Activated naive CD8-positive, alpha-beta T cell treated with anti-CD3 and anti-CD28 coated beads for 36 hours (primary cell): Measurements from ENCODE around the gene SYN1. TPM values are rescaled to one million over a fixed set of nuclear protein-coding genes. Genes with fewer than 3 reads are reported as not detected.

ENCODE experiments used
- DNase-seq: peaks from one replicate; pipeline ENCODE4 v3.0.0; 2021
- H3K27ac Mint-ChIP-seq: one replicate; pipeline ENCODE4 v1.8.0; 2022; ENCODE audit warnings: mild to moderate bottlenecking, moderate library complexity, mixed read lengths
- H3K27me3 Mint-ChIP-seq: one replicate; pipeline ENCODE4 v1.8.0; 2022; ENCODE audit warnings: mild to moderate bottlenecking, mixed read lengths
- H3K36me3 Mint-ChIP-seq: one replicate; pipeline ENCODE4 v1.8.0; 2021; ENCODE audit warnings: mild to moderate bottlenecking, mixed read lengths
- H3K4me1 Mint-ChIP-seq: one replicate; pipeline ENCODE4 v1.8.0; 2021; ENCODE audit warnings: mixed read lengths
- H3K4me3 Mint-ChIP-seq: one replicate; pipeline ENCODE4 v1.8.0; 2022; ENCODE audit warnings: mild to moderate bottlenecking, moderate library complexity, mixed read lengths
- H3K9me3 Mint-ChIP-seq: one replicate; pipeline ENCODE4 v1.8.0; 2022; ENCODE audit warnings: mixed read lengths
- total RNA-seq, 2 experiments: library from RNA; stranded (reverse); gene quantifications; one replicate each; pipeline ENCODE4 v1.2.3, GENCODE V29; 2021

SYN1 gene
- total RNA-seq, 2 experiments from 2014 or later: 0.91 to 1.4 TPM

DNA sequence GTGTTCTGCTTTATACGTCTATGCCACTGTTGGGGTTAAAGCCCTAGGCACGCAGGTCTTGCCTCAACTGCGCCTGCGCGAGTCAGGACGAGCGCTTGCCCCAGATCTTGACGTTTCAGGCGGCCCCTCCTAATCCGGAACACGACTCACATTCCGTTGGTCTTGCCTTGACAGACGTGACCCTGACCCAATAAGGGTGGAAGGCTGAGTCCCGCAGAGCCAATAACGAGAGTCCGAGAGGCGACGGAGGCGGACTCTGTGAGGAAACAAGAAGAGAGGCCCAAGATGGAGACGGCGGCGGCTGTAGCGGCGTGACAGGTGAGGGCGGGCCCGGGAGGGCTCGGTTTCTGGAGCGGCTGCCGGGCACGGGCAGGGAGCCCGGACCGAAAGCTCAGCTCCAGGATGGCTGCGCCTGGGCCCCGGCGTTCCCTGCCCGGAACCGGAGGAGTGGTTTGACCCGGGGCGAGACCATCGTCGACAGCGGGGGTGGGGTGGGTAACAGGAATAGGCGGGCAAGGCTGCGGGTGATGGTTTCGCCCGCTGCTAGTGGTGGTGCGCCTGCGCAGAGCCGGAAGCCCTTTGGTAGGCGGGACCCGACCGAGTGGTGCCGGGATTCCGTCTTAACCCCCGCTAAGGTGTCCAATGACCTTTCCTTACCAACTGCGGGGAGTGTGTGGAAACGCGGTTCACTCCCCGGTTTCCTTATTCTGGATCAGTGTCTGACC, 58.6 kb downstream of the SYN1 start, which contains the start of gene ARAF:
Gene ARAF (plus strand): TSS at position 272 of the 725 bp plus-strand sequence. CDS start 1,763 bp downstream, outside the sequence.
- Mint-ChIP-seq H3K27me3 (no peaks in the 10 kb centered on the region), H3K4me1 (peaks cover 32% of the 10 kb centered on the region), H3K4me3 (peak within 1 kb of the TSS; percentile 90), H3K36me3 (peaks cover 13% of the 10 kb centered on the region), H3K9me3 (no peaks in the 10 kb centered on the region), H3K27ac (peak within 1 kb of the TSS; percentile 91)
- DNase-seq: peak; percentile 93

DNA sequence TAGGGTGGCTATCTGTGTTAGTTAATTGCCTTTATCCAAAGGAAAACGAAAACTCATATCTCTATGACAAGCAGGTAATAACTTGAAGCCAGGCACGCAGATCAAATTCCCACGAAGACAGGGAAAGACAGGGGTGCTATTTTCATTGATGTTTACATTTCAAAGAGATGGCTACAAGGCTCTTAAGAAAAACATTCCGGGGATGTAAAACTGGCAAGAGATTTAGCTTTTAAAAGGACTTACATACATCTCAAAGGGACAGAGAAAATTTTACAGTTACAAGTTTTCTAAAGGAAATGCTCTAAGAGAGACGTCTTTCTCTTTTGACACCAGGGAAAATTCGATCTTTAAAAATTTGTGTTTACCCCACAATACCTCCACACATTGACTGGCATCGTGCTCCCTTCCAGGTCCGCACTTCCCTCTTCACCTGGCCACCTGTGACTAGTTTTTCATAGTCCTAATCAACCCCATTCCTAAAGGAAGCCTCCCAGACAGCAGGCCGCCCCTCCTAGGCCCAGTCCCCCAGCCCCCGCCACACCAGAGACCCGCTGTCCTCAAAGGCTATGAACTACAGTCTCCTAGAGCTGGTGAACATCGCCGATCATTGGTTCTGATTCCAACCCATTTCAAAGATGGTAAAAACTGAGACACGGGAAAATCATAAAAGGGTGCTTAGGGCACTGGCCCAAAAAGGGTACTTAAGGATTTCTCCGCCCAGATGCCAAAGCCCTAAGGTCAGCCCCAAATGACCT, 59.3 kb downstream of the SYN1 start:
- peak overlapping the region; percentile 90 for H3K4me3 Mint-ChIP-seq
- H3K4me1 Mint-ChIP-seq: peaks cover 34% of the 10 kb centered on the region
- peaks cover 13% of the 10 kb centered on the region for H3K36me3 Mint-ChIP-seq
- H3K27me3 Mint-ChIP-seq: no peaks in the 10 kb centered on the region
- DNase-seq: no peak
- peak overlapping the region; percentile 91 for H3K27ac Mint-ChIP-seq
- H3K9me3 Mint-ChIP-seq: no peaks in the 10 kb centered on the region

DNA sequence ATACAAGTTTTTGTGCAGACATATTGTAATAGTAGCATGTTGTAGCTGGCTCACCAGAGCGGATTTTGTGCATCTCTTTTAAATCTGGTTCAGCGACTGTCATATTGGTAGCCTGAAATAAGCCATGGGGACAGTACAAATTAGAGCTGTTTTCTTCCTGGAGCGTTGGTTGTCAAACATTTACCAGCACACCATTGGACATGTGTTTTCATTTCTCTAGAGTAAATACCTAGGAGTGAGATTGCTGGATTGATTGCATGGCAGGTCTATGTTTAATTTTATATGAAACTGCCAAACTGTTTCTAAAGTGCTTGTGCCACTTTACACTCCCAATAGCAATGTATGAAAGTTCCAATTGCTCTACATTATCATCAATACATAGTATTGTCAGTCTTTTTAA, 61.2 kb downstream of the SYN1 start:
- Mint-ChIP-seq H3K9me3 (no peaks in the 10 kb centered on the region), H3K4me1 (peaks cover 23% of the 10 kb centered on the region), H3K27me3 (no peaks in the 10 kb centered on the region), H3K4me3 (no peak overlapping the region), H3K27ac (no peak overlapping the region), H3K36me3 (peaks cover 4% of the 10 kb centered on the region)
- no peak for DNase-seq

DNA sequence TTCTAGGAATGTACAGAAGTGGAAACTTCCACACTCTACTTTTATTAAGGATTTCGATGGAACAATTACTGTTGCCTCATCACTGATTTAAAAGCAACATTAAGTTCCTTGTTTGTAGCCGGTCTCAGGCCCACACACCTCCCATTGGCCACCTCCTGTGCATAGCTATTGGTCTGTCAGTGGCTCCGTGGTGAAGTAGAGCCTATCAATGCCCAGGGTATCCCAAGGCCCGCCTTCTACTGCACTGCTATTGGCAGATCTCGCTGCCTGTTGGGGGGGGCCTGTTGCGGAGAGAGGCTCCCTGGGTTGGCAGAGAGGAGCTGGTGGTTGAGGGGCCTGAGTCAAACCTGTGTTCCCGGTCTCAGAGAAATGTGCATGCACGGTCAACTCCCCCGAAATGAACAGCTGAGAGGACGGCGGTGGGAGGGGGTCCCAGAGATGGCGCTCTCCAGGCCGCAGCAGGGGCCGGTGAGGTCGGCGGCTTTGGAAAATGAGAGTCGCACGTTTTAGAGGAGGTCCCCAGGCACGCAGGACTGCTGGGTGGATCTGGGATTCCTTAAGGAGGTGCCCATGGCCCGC, 63.5 kb downstream of the SYN1 start:
- Mint-ChIP-seq H3K4me3 (peak overlapping the region; percentile 93), H3K4me1 (peaks cover 13% of the 10 kb centered on the region), H3K36me3 (no peaks in the 10 kb centered on the region), H3K9me3 (no peaks in the 10 kb centered on the region), H3K27me3 (no peaks in the 10 kb centered on the region), H3K27ac (peak overlapping the region; percentile 95)
- peak; percentile 82 for DNase-seq

DNA sequence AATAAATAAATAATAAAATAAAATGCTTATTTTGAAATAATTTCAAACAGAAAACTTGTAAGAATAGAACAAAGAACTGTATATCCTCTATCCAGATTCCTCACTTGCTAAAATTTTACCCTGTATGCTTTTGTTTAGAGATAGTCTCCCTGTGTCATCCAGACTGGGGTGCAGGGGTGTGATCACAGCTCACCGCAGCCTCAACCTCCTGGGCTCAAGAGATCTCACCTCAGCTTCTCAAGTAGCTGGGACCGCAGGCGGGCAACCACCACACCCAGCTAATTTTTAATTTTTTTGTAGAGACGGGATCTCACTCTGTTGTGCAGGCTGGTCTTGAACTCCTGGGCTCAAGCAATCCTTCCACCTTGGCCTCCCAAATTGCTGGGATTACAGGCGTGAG, 76.2 kb downstream of the SYN1 start:
- H3K36me3 Mint-ChIP-seq: no peaks in the 10 kb centered on the region
- no peak overlapping the region for H3K4me3 Mint-ChIP-seq
- H3K9me3 Mint-ChIP-seq: no peaks in the 10 kb centered on the region
- no peaks in the 10 kb centered on the region for H3K27me3 Mint-ChIP-seq
- DNase-seq: no peak
- no peaks in the 10 kb centered on the region for H3K4me1 Mint-ChIP-seq
- H3K27ac Mint-ChIP-seq: no peak overlapping the region

DNA sequence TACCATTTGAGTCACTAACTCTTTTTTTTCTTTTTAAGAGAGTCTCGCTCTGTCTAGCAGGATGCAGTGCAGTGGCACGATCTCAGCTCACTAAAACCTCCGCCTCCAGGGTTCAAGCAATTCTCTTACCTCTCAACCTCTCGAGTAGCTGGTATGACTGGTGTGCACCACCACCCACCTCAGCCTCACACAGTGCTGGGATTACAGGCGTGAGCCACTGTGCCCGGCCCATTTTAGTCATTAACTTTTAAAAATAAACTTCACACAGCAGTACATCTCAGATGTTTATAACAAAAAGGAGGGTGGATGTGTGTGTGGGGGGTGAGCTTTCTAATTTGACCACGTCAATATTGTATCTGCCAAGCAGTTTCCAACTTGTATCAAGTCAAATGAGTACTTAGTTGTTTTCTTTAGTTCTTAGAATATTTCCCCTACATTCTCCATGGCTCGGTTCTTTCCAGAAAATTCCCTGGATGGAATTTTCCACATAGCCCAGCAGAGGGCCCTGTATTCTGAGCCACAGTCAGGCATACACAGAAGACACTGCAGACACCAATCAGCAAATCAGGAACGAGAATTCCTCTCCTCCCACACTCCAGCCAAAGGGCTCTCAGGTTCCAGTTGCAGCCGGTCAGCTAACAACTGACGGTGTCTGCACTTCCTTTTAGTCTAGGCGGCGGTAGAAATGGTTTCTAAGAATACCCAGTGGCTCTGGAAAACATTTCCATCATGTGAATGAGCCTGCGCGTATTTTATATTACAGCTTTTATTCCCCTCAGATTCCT, 78.7 kb downstream of the SYN1 start:
- no peak overlapping the region for H3K27ac Mint-ChIP-seq
- no peaks in the 10 kb centered on the region for H3K4me1 Mint-ChIP-seq
- H3K4me3 Mint-ChIP-seq: no peak overlapping the region
- no peaks in the 10 kb centered on the region for H3K9me3 Mint-ChIP-seq
- DNase-seq: no peak
- H3K27me3 Mint-ChIP-seq: no peaks in the 10 kb centered on the region
- H3K36me3 Mint-ChIP-seq: no peaks in the 10 kb centered on the region

DNA sequence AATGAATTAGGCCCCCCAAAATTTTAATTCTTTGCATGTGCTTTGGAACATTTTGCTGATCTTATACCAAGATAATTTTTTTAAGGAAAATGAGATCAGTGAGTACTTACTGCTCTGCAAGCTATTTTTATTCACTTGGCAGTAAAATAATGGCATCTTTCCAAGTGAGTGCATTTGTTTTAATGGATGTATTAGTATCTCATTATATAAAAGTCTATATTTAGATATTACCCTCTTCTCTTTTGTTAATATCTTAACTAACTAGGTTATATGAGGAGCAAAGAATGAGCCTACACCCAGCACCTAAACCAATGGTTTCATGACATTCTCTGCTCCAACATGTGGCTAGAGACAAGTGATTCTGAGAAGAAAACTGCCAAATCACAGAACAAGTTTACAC, 79.8 kb downstream of the SYN1 start:
- H3K36me3 Mint-ChIP-seq: no peaks in the 10 kb centered on the region
- no peak for DNase-seq
- H3K4me1 Mint-ChIP-seq: no peaks in the 10 kb centered on the region
- no peak overlapping the region for H3K27ac Mint-ChIP-seq
- no peaks in the 10 kb centered on the region for H3K27me3 Mint-ChIP-seq
- H3K9me3 Mint-ChIP-seq: no peaks in the 10 kb centered on the region
- H3K4me3 Mint-ChIP-seq: no peak overlapping the region

DNA sequence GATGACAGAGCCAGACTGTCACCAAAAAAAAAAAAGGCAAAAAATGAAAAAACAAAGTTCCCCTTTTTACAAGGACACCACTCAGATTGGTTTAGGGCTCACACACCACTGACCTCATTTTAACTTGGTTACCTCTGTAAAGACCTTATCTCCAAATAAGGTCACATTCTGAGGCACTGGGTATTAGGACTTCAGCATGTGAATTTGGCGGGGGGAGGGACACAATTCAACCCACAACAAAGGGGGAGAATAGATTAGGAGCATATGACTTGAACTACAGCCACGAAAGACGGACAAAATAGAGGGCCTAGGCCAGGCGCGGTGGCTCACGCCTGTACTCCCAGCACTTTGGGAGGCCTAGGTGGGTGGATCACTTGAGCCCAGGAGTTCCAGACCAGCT, 89.6 kb downstream of the SYN1 start:
- Mint-ChIP-seq H3K9me3 (no peaks in the 10 kb centered on the region), H3K4me3 (no peak overlapping the region), H3K4me1 (no peaks in the 10 kb centered on the region), H3K36me3 (no peaks in the 10 kb centered on the region), H3K27me3 (no peaks in the 10 kb centered on the region), H3K27ac (no peak overlapping the region)
- DNase-seq: no peak

DNA sequence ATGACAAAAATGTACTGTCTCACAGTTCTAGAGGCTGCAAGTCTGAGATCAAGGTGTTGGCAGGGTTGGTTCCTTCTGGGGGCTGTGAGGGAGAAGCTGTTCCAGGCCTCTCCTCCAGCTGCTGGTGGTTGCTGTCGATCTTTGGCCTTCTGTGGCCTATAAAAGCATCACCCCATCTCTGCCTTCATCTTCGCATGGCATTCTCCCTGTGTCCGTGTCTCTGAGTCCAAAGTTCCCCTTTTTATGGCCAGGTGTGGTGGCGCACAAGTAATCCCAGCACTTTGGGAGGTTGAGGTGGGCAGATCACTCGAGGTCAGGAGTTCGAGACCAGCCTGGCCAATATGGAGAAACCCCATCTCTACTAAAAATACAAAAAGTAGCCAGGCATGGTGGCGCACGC, 90.1 kb downstream of the SYN1 start:
- no peaks in the 10 kb centered on the region for H3K9me3 Mint-ChIP-seq
- H3K27ac Mint-ChIP-seq: no peak overlapping the region
- H3K4me1 Mint-ChIP-seq: no peaks in the 10 kb centered on the region
- no peak overlapping the region for H3K4me3 Mint-ChIP-seq
- H3K36me3 Mint-ChIP-seq: no peaks in the 10 kb centered on the region
- H3K27me3 Mint-ChIP-seq: no peaks in the 10 kb centered on the region
- DNase-seq: no peak

DNA sequence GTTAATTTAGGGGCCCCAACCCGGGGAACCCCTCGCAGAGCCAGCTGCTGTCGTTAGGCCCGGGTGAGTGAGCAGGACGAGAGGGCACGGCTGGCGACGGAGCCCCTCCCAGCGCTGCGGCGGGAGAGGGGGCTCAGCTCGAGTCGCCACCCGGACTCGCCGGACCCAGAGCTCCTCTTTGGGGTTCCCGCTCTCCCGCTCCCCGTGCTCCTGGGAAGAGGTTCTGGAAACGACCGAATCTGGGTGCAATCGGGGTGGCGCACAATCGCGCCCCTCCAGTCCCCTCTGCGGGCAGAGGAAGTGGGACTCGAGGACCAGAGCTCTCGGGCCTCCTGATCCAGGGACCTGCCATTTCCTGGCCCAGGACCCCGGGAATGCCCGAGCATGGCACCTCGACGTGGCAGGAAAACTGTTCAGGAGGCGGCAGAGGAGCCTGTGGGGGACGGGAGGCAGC, 95.9 kb downstream of the SYN1 start:
- Mint-ChIP-seq H3K36me3 (no peaks in the 10 kb centered on the region), H3K27me3 (no peaks in the 10 kb centered on the region)

DNA sequence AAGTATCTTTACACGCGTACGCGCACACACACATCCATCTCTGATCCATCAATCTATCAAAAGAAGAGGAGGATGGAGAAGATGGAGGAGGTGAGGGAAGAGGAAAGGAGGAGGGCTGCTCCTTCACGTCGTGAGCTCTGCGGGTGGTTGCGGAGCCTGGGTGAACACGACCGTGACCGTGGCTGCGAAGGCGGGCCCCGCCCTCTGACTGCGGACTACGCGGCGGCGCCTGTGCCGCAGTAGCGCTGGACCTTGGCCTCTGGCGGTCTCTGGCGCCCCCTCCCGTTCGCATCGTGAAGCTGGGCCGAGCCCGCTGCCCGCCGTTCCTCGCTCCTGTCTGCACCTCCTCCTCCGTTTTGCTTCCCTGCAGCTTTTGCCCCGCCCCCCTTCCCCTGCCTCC, 96.4 kb downstream of the SYN1 start:
- no peaks in the 10 kb centered on the region for H3K9me3 Mint-ChIP-seq
- H3K36me3 Mint-ChIP-seq: no peaks in the 10 kb centered on the region
- DNase-seq: peak; percentile 78
- H3K4me3 Mint-ChIP-seq: peak overlapping the region; percentile 61
- H3K27ac Mint-ChIP-seq: no peak overlapping the region
- H3K27me3 Mint-ChIP-seq: no peaks in the 10 kb centered on the region
- peaks cover 5% of the 10 kb centered on the region for H3K4me1 Mint-ChIP-seq

More for the DNA sequence above, 95.9 kb downstream of the SYN1 start:
- no peak overlapping the region for H3K27ac Mint-ChIP-seq
- H3K9me3 Mint-ChIP-seq: no peaks in the 10 kb centered on the region
- DNase-seq: no peak
- peaks cover 3% of the 10 kb centered on the region for H3K4me1 Mint-ChIP-seq
- H3K4me3 Mint-ChIP-seq: peak overlapping the region; percentile 54

Other genes starting within 250 kb of the SYN1 start
- gene ZNF157, start 249.3 kb downstream of the SYN1 start, total RNA-seq: 1 to 10 TPM in 1 of 2 experiments, under 1 TPM in 1; 0.78 to 1.2 TPM
- gene ZNF41, start 136.6 kb downstream of the SYN1 start, total RNA-seq: 1 to 10 TPM; 8.8 TPM
- 10 to 100 TPM; 65.1 to 70.8 TPM for gene ARAF, start 58.7 kb downstream of the SYN1 start, total RNA-seq
- 1 to 10 TPM; 2.7 to 3.2 TPM for gene TIMP1, start 37.4 kb downstream of the SYN1 start, total RNA-seq
- gene CFP, start 10.1 kb upstream of the SYN1 start, total RNA-seq: 1 to 10 TPM in 1 of 2 experiments, under 1 TPM in 1; 0.90 to 1.9 TPM
- 10 to 100 TPM; 65.4 to 67.5 TPM for gene ELK1, start 30.7 kb upstream of the SYN1 start, total RNA-seq
- 100 to 1,000 TPM; 150 to 154 TPM for gene UXT, start 39.3 kb upstream of the SYN1 start, total RNA-seq
- gene ZNF81, start 217.0 kb upstream of the SYN1 start, total RNA-seq: 1 to 10 TPM; 4.8 to 7.8 TPM